ENCODE data around the gene CACNA1I. TPM values are rescaled to one million over a fixed set of nuclear protein-coding genes. Genes with fewer than 3 reads are reported as not detected.
A peak's percentile ranks its signal among the peaks of the same experiment; 100 is the strongest.

CACNA1I gene
- total and polyA plus RNA-seq, 2 of the 8 experiments (the other 6 are each of a cell fraction or from before 2014, with no cell fraction given), result 0.77 to 1.2 TPM

DNA sequence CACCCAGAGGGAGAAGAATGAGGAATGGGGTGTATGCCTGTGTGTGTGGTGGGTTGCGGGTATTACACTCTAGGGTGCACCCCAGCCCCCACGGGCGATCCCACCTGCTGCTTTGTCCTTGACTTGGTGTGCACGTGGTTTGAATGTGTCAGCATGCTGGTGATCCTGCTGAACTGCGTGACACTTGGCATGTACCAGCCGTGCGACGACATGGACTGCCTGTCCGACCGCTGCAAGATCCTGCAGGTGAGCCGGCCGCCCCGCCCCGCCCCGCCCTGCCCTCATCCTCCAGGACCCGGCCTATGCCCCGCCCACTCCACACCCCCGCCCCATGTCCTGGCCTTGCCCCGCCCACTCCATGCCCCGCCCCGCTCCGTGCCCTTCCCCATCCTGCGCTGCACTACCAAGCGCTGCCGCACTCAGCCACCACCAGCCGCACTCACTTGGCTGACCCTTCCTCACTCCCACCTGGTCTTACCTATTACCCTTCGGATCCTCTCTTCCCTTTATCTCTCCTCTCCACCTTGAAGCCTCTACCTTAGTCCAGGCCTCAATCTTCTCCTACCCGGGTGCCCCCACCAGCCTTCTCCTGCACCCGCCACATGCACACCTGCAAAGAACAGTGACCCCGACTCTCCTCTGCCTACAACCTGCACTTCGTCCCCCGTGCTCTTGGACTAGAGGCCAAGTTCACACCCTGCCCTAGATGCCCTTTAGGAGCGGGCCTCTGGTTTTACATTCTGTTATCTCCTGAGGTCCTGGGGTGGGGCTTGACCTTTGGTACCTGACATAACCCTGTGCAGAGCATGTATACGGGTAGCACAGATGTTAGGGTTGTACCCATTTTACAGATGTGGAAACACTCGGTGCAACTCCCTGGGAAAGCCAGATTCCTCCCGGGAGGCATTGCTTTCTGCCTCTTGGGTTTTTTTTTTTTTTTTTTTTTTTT is 27.7 kb downstream of the CACNA1I start (continued):
- TF ChIP-seq, protein P1, sequence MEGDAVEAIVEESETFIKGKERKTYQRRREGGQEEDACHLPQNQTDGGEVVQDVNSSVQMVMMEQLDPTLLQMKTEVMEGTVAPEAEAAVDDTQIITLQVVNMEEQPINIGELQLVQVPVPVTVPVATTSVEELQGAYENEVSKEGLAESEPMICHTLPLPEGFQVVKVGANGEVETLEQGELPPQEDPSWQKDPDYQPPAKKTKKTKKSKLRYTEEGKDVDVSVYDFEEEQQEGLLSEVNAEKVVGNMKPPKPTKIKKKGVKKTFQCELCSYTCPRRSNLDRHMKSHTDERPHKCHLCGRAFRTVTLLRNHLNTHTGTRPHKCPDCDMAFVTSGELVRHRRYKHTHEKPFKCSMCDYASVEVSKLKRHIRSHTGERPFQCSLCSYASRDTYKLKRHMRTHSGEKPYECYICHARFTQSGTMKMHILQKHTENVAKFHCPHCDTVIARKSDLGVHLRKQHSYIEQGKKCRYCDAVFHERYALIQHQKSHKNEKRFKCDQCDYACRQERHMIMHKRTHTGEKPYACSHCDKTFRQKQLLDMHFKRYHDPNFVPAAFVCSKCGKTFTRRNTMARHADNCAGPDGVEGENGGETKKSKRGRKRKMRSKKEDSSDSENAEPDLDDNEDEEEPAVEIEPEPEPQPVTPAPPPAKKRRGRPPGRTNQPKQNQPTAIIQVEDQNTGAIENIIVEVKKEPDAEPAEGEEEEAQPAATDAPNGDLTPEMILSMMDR (IDR thresholded peaks at IDR 0.05; ENCODE audit: control extremely low read depth in 1 of 3, insufficient read depth in 1 of 3, low read depth in 1 of 3, low read length in 3 of 3), result peak in 2 of 3 experiments; percentile 30 to 70; a peak in 2 of 4 replicates
- TF ChIP-seq ZNF274 (IDR thresholded peaks at IDR 0.05; ENCODE audit: borderline replicate concordance, extremely low read depth, low read length) (no peak), NRF1 (IDR thresholded peaks at IDR 0.05; ENCODE audit: low read depth, low read length) (no peak), BCL11A (IDR thresholded peaks at IDR 0.05; ENCODE audit: low read depth in 2 of 2, low read length in 2 of 2) (no peak)
- TF ChIP-seq, protein P2, sequence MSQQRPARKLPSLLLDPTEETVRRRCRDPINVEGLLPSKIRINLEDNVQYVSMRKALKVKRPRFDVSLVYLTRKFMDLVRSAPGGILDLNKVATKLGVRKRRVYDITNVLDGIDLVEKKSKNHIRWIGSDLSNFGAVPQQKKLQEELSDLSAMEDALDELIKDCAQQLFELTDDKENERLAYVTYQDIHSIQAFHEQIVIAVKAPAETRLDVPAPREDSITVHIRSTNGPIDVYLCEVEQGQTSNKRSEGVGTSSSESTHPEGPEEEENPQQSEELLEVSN (IDR thresholded peaks at IDR 0.05), result no peak
